GM19463 (cell line): ENCODE measurements around the gene ARHGAP32.
"Not testable (repeated sequence)": the region's sequence is repeated elsewhere in the genome, so short reads cannot be mapped to it uniquely, and the experiment has no call there.

Experiments used
- ATAC-seq: cut with Tn5 transposase; IDR thresholded peaks from one replicate; pipeline ENCODE4 v1.9.1; 2021; ENCODE audit warnings: mild to moderate bottlenecking, moderate library complexity; ENCODE audit not compliant: unreplicated experiment

Gene ARHGAP32

GRCh38 chr11:129040934-129041333, 151.2 kb downstream of the ARHGAP32 start:
- no peak for ATAC-seq

- ATAC-seq = no peak
Measured at GRCh38 chr11:129035244-129035643, 156.9 kb downstream of the ARHGAP32 start.

- ATAC-seq = no peak
Measured at GRCh38 chr11:129034001-129034400, 158.1 kb downstream of the ARHGAP32 start.

- no peak for ATAC-seq
Measured at GRCh38 chr11:129023968-129024676, 168.0 kb downstream of the ARHGAP32 start.

GRCh38 chr11:129021295-129021694, 170.8 kb downstream of the ARHGAP32 start:
- no peak for ATAC-seq

- ATAC-seq = no peak
Measured at GRCh38 chr11:129018991-129019390, 173.1 kb downstream of the ARHGAP32 start.

- no peak for ATAC-seq
Measured at GRCh38 chr11:129018126-129018525, 174.0 kb downstream of the ARHGAP32 start.

- ATAC-seq = no peak
Measured at GRCh38 chr11:129013737-129014475, 178.2 kb downstream of the ARHGAP32 start.

GRCh38 chr11:129012880-129013279, 179.2 kb downstream of the ARHGAP32 start:
- ATAC-seq = no peak

- ATAC-seq = no peak
Measured at GRCh38 chr11:129006161-129006560, 186.0 kb downstream of the ARHGAP32 start.

GRCh38 chr11:128999165-128999564, 193.0 kb downstream of the ARHGAP32 start:
- not testable (repeated sequence) for ATAC-seq

- ATAC-seq = no peak
Measured at GRCh38 chr11:128988242-128988970, 203.7 kb downstream of the ARHGAP32 start.

GRCh38 chr11:128985880-128986279, 206.2 kb downstream of the ARHGAP32 start:
- no peak for ATAC-seq

GRCh38 chr11:128983023-128983422, 209.1 kb downstream of the ARHGAP32 start:
- no peak for ATAC-seq

GRCh38 chr11:128981254-128981653, 210.9 kb downstream of the ARHGAP32 start:
- no peak for ATAC-seq

- ATAC-seq = no peak
Measured at GRCh38 chr11:128970598-128971190, 221.4 kb downstream of the ARHGAP32 start.

GRCh38 chr11:128968916-128969315, 223.2 kb downstream of the ARHGAP32 start:
- no peak for ATAC-seq

GRCh38 chr11:128967578-128967977, 224.5 kb downstream of the ARHGAP32 start:
- no peak for ATAC-seq

- ATAC-seq = peak; percentile 96
Measured at GRCh38 chr11:128965485-128965884, 226.6 kb downstream of the ARHGAP32 start.

GRCh38 chr11:128964463-128964930, 227.6 kb downstream of the ARHGAP32 start:
- ATAC-seq = no peak

- no peak for ATAC-seq
Measured at GRCh38 chr11:128963744-128964325, 228.3 kb downstream of the ARHGAP32 start.
